Thymus (tissue), 11 donors: ENCODE results near the gene CLEC2D. TPM values are rescaled to one million over a fixed set of nuclear protein-coding genes. Genes with fewer than 3 reads are reported as not detected.
"Not testable (repeated sequence)": the region's sequence is repeated elsewhere in the genome, so short reads cannot be mapped to it uniquely, and the experiment has no call there.

Experiments
- DNase-seq, 9 donors: peaks; one replicate each; pipeline ENCODE4 v3.0.0-alpha.2; 2013; ENCODE audit warnings: low spot score in 9 of 9, low read depth in 6 of 9, missing footprints in 1 of 9
- H3K27ac ChIP-seq, 2 donors: one replicate each; pipeline ENCODE4 v1.5.1; 2013; ENCODE audit warnings: control low read depth in 1 of 2, low read depth in 1 of 2, low read length in 1 of 2, mild to moderate bottlenecking in 1 of 2, moderate library complexity in 1 of 2
- H3K27me3 ChIP-seq, 2 donors: one replicate each; pipeline ENCODE4 v1.5.1; 2013; ENCODE audit warnings: low read length in 1 of 2; ENCODE audit not compliant: control insufficient read depth in 2 of 2, insufficient read depth in 1 of 2
- H3K36me3 ChIP-seq, 2 donors: one replicate each; pipeline ENCODE4 v1.5.1; 2013; ENCODE audit warnings: low read length in 1 of 2, mild to moderate bottlenecking in 1 of 2, moderate library complexity in 1 of 2; ENCODE audit not compliant: control insufficient read depth in 2 of 2, insufficient read depth in 2 of 2
- H3K4me1 ChIP-seq, 2 donors: one replicate each; pipeline ENCODE4 v1.5.1; 2013; ENCODE audit warnings: low read length in 2 of 2; ENCODE audit not compliant: control insufficient read depth in 2 of 2, insufficient read depth in 2 of 2
- H3K4me3 ChIP-seq, 2 donors: one replicate each; pipeline ENCODE4 v1.5.1; 2013; ENCODE audit warnings: low read length in 2 of 2, control low read depth in 1 of 2, mild to moderate bottlenecking in 1 of 2
- H3K9me3 ChIP-seq, 2 donors: one replicate each; pipeline ENCODE4 v1.5.1; 2013; ENCODE audit warnings: low read length in 1 of 2, mild to moderate bottlenecking in 1 of 2; ENCODE audit not compliant: control insufficient read depth in 2 of 2, insufficient read depth in 1 of 2
- WGBS: extraction: QIAGEN DNeasy Blood & Tissue Kit; methylation state at CpG from one replicate; pipeline ENCODE4 v1.1.7; 2013; 5-methylcytosine and 5-hydroxymethylcytosine counted together
- polyA plus RNA-seq: library from polyadenylated mRNA; stranded (reverse); fragments of 200-250 nt; gene quantifications from one replicate; pipeline ENCODE4 v1.2.3, GENCODE V29; 2013
- total RNA-seq: library from RNA; stranded (reverse); fragments of 120-200 nt; gene quantifications from one replicate; pipeline ENCODE4 v1.2.4, GENCODE V29; 2013
- donor health status: healthy.

CLEC2D gene
- total and polyA plus RNA-seq, 2 donors, result 89.3 to 93.0 TPM

GRCh38 chr12:9687228-9687627 is 17.7 kb downstream of the CLEC2D start:
- H3K9me3 ChIP-seq, result peaks cover 1 to 5% of the 10 kb centered on the region in 2 donors
- no peak overlapping the region for H3K27ac ChIP-seq
- H3K27me3 ChIP-seq, result no peaks in the 10 kb centered on the region
- H3K36me3 ChIP-seq, result peaks cover 18 to 57% of the 10 kb centered on the region in 2 donors
- no peaks in the 10 kb centered on the region for H3K4me1 ChIP-seq
- 96% methylated on average over 1 of the region's 1 CpG for WGBS
- DNase-seq, result no peak
- no peak overlapping the region for H3K4me3 ChIP-seq

GRCh38 chr12:9692909-9693308 is 23.4 kb downstream of the CLEC2D start:
- Histone ChIP-seq H3K27me3 (no peaks in the 10 kb centered on the region), H3K4me3 (no peak overlapping the region), H3K9me3 (no peaks in the 10 kb centered on the region), H3K4me1 (no peaks in the 10 kb centered on the region), H3K27ac (no peak overlapping the region), H3K36me3 (peaks cover 16 to 70% of the 10 kb centered on the region in 2 donors)
- 97% methylated on average over 1 of the region's 1 CpG for WGBS
- no peak for DNase-seq

GRCh38 chr12:9694241-9694640 is 24.7 kb downstream of the CLEC2D start:
- 58% methylated on average over 1 of the region's 1 CpG for WGBS
- Histone ChIP-seq H3K36me3 (peaks cover 12 to 57% of the 10 kb centered on the region in 2 donors), H3K4me1 (no peaks in the 10 kb centered on the region), H3K9me3 (no peaks in the 10 kb centered on the region), H3K27me3 (no peaks in the 10 kb centered on the region), H3K4me3 (no peak overlapping the region), H3K27ac (no peak overlapping the region)
- DNase-seq, result no peak

- not testable (repeated sequence) for DNase-seq, H3K27ac ChIP-seq, H3K4me3 ChIP-seq, H3K4me1 ChIP-seq, H3K9me3 ChIP-seq, H3K27me3 ChIP-seq
- peaks cover 12 to 48% of the 10 kb centered on the region in 2 donors for H3K36me3 ChIP-seq
- 92% methylated on average over 9 of the region's 9 CpGs for WGBS
These were observed 25.6 kb downstream of the CLEC2D start for GRCh38 chr12:9695150-9695549.

- not testable (repeated sequence) for DNase-seq, H3K9me3 ChIP-seq, H3K4me1 ChIP-seq, H3K27ac ChIP-seq, H3K4me3 ChIP-seq, H3K27me3 ChIP-seq
- H3K36me3 ChIP-seq, result peaks cover 12 to 44% of the 10 kb centered on the region in 2 donors
- 96% methylated on average over 3 of the region's 3 CpGs for WGBS
These were observed 26.1 kb downstream of the CLEC2D start for GRCh38 chr12:9695661-9696060.

- Histone ChIP-seq H3K4me1 (peaks cover 9 to 13% of the 10 kb centered on the region in 2 donors), H3K9me3 (no peaks in the 10 kb centered on the region), H3K36me3 (peaks cover 12 to 34% of the 10 kb centered on the region in 2 donors), H3K27me3 (no peaks in the 10 kb centered on the region), H3K27ac (no peak overlapping the region), H3K4me3 (no peak overlapping the region)
- DNase-seq, result no peak
These were observed 28.1 kb downstream of the CLEC2D start for GRCh38 chr12:9697619-9698018.

GRCh38 chr12:9698681-9699080 is 29.2 kb downstream of the CLEC2D start:
- H3K4me3 ChIP-seq, result no peak overlapping the region
- WGBS, result 88% methylated on average over 2 of the region's 2 CpGs
- H3K36me3 ChIP-seq, result peaks cover 9 to 25% of the 10 kb centered on the region in 2 donors
- H3K27ac ChIP-seq, result no peak overlapping the region
- H3K27me3 ChIP-seq, result no peaks in the 10 kb centered on the region
- no peaks in the 10 kb centered on the region for H3K9me3 ChIP-seq
- H3K4me1 ChIP-seq, result peaks cover 9 to 16% of the 10 kb centered on the region in 2 donors
- no peak for DNase-seq

- H3K4me3 ChIP-seq, result no peak overlapping the region
- H3K27me3 ChIP-seq, result no peaks in the 10 kb centered on the region
- peaks cover 9 to 20% of the 10 kb centered on the region in 2 donors for H3K36me3 ChIP-seq
- H3K4me1 ChIP-seq, result peaks cover 9 to 16% of the 10 kb centered on the region in 2 donors
- no peak for DNase-seq
- H3K9me3 ChIP-seq, result no peaks in the 10 kb centered on the region
- WGBS, result 90% methylated on average over 1 of the region's 1 CpG
- peak overlapping the region in 1 of 2 donors; percentile 12 for H3K27ac ChIP-seq
These were observed 29.9 kb downstream of the CLEC2D start for GRCh38 chr12:9699269-9699897.

GRCh38 chr12:9699898-9700605 is 30.5 kb downstream of the CLEC2D start:
- Histone ChIP-seq H3K9me3 (no peaks in the 10 kb centered on the region), H3K27me3 (no peaks in the 10 kb centered on the region), H3K4me3 (no peak overlapping the region), H3K36me3 (peaks cover 7 to 13% of the 10 kb centered on the region in 2 donors), H3K27ac (peak overlapping the region in 1 of 2 donors; percentile 26), H3K4me1 (peaks cover 9 to 16% of the 10 kb centered on the region in 2 donors)
- 77% methylated on average over 2 of the region's 2 CpGs for WGBS
- no peak for DNase-seq
